ENCODE measurements around the gene DOCK3.

DNA sequence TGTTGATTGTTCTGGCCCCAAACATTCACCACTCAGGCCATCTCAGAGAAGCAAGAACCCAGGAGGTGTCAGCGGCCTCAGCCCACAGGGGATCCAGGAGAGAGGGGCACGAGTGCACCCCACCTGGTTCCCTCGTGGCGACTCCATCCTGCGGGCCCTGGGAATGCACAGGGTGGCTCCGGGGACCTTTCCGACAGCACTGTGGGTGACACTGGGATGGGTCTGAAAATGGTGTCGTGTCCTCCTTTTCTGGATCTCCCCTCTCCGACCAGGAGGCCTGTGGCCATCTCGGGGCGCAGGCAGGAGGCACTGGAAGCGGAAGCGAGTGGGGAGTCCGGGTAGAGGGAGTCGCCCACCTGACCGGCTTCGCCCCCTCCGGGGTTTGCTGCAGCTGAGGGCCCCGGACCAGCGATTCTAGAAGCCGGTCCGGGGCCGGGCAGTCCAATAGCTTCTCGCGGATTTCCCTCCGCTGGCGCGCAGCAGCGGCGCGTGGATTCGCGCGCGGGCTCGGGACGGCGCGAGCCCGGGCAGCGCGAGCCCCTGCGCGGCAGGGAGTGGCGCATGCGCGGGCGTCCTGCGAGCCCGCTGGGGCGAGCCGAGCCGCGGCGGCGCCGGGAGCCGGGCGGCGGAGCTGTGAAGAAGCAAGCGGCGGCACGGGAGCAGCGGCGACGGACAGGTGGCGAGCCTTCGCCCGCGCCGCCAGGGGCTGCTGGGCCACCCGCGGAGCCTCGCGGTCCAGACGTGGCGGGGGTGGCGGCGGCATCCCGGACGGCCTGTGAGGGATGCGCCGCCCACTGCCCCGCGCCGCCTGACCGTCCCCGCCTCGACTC is at the start of gene DOCK3:
- TF ChIP-seq POLR2A (IDR thresholded peaks at IDR 0.05; ENCODE audit: low read depth, low read length) (no peak), TAF1 (IDR thresholded peaks at IDR 0.05; ENCODE audit: low read depth, low read length) (no peak), POU2F2 (IDR thresholded peaks at IDR 0.05; ENCODE audit: low read depth, low read length) (no peak)

Measured in GM12891 (cell line).